ENCODE measurements around the gene C22orf23. TPM values are rescaled to one million over a fixed set of nuclear protein-coding genes. Genes with fewer than 3 reads are reported as not detected.

Gene C22orf23
- total and polyA plus RNA-seq, 2 of the 13 experiments (the other 11 are each of a cell fraction or from before 2014, with no cell fraction given) = 0.21 to 0.24 TPM

- TF ChIP-seq ZNF512B (CRISPR knock-in tag; IDR thresholded peaks at IDR 0.05; ENCODE audit: borderline replicate concordance) = no peak
- TF ChIP-seq CERS6 (CRISPR knock-in tag; IDR thresholded peaks at IDR 0.05) = no peak
- no peak for TF ChIP-seq ZKSCAN8 (CRISPR knock-in tag; IDR thresholded peaks at IDR 0.05; ENCODE audit: borderline replicate concordance)
- no peak; the same call in 1 of the 2 replicates for TF ChIP-seq ZNF275 (CRISPR knock-in tag; IDR thresholded peaks at IDR 0.05; ENCODE audit: borderline replicate concordance)
- TF ChIP-seq TAF1 (CRISPR knock-in tag; IDR thresholded peaks at IDR 0.05) = peak; percentile 89
- TF ChIP-seq ZNF616 (CRISPR knock-in tag; IDR thresholded peaks at IDR 0.05; ENCODE audit: low read depth) = no peak
- 0 out of 2 replicates have a peak, but pooled peaks have one; percentile 44 for TF ChIP-seq ZNF790 (CRISPR knock-in tag; IDR thresholded peaks at IDR 0.05; ENCODE audit: borderline replicate concordance)
- TF ChIP-seq TMF1 (CRISPR knock-in tag; IDR thresholded peaks at IDR 0.05; ENCODE audit: low read depth) = no peak
- TF ChIP-seq RNF219 (CRISPR knock-in tag; IDR thresholded peaks at IDR 0.05) = no peak
- TF ChIP-seq U2AF2 (IDR thresholded peaks at IDR 0.05; ENCODE audit: low read depth, low read length) = no peak
- TF ChIP-seq KDM5A (IDR thresholded peaks at IDR 0.05; ENCODE audit: borderline replicate concordance, low read length) = peak; percentile 85
- TF ChIP-seq ZBTB39 (CRISPR knock-in tag; IDR thresholded peaks at IDR 0.05) = no peak
- no peak for TF ChIP-seq ZNF710 (CRISPR knock-in tag; IDR thresholded peaks at IDR 0.05; ENCODE audit: borderline replicate concordance)
These were observed at the start of gene C22orf23, which contains the start of gene POLR2F (continued) for GRCh38 chr22:37953437-37954179.

All from HepG2 (cell line).